ENCODE data around the gene GPR50. TPM values are rescaled to one million over a fixed set of nuclear protein-coding genes. Genes with fewer than 3 reads are reported as not detected.

Gene GPR50
- total and polyA plus RNA-seq, 2 of the 8 experiments (the other 6 are each of a cell fraction or from before 2014, with no cell fraction given): 1.6 to 1.9 TPM

DNA sequence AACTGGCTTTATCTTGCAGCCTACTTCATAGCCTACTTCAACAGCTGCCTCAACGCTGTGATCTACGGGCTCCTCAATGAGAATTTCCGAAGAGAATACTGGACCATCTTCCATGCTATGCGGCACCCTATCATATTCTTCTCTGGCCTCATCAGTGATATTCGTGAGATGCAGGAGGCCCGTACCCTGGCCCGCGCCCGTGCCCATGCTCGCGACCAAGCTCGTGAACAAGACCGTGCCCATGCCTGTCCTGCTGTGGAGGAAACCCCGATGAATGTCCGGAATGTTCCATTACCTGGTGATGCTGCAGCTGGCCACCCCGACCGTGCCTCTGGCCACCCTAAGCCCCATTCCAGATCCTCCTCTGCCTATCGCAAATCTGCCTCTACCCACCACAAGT lies 4.0 kb downstream of the GPR50 start (continued):
- TF ChIP-seq RNF2 (IDR thresholded peaks at IDR 0.05; ENCODE audit: borderline replicate concordance, low read depth, low read length, missing control alignments, poor library complexity, severe bottlenecking) (no peak), TAF7 (optimal IDR thresholded peaks at IDR 0.05; ENCODE audit: borderline replicate concordance, low read depth, low read length) (no peak), TBP (IDR thresholded peaks at IDR 0.05; ENCODE audit: low read depth, low read length) (no peak)
- TF ChIP-seq, protein P1, sequence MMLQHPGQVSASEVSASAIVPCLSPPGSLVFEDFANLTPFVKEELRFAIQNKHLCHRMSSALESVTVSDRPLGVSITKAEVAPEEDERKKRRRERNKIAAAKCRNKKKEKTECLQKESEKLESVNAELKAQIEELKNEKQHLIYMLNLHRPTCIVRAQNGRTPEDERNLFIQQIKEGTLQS (IDR thresholded peaks at IDR 0.05; ENCODE audit: insufficient read depth, low read depth, low read length): no peak
- TF ChIP-seq, protein P2, sequence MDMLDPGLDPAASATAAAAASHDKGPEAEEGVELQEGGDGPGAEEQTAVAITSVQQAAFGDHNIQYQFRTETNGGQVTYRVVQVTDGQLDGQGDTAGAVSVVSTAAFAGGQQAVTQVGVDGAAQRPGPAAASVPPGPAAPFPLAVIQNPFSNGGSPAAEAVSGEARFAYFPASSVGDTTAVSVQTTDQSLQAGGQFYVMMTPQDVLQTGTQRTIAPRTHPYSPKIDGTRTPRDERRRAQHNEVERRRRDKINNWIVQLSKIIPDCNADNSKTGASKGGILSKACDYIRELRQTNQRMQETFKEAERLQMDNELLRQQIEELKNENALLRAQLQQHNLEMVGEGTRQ (IDR thresholded peaks at IDR 0.05; ENCODE audit: low read length): no peak
- TF ChIP-seq, protein P3, sequence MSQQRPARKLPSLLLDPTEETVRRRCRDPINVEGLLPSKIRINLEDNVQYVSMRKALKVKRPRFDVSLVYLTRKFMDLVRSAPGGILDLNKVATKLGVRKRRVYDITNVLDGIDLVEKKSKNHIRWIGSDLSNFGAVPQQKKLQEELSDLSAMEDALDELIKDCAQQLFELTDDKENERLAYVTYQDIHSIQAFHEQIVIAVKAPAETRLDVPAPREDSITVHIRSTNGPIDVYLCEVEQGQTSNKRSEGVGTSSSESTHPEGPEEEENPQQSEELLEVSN (IDR thresholded peaks at IDR 0.05): no peak
